Myocyte (in vitro differentiated cells): ENCODE data around the gene IMPG2. TPM values are rescaled to one million over a fixed set of nuclear protein-coding genes. Genes with fewer than 3 reads are reported as not detected.

Experiments
- DNase-seq: peaks from one replicate; pipeline ENCODE4 v3.0.0-alpha.2; 2012; ENCODE audit warnings: low read depth
- total RNA-seq: library from RNA; depleted of rRNA; stranded (reverse); fragments of >200 nt; gene quantifications from 2 replicates; pipeline ENCODE4 v1.2.3, GENCODE V29; 2014

The IMPG2 gene
- total RNA-seq, 1 donor from 2014 or later: 0.67 TPM

GRCh38 chr3:101243285-101244211 is 76.8 kb downstream of the IMPG2 start:
- DNase-seq: no peak

- DNase-seq: no peak
Observed at GRCh38 chr3:101240719-101241399, 79.5 kb downstream of the IMPG2 start.

GRCh38 chr3:101235048-101235447 is 85.3 kb downstream of the IMPG2 start:
- DNase-seq: no peak

- no peak for DNase-seq
Observed at GRCh38 chr3:101230618-101231017, 89.8 kb downstream of the IMPG2 start.

- DNase-seq: peak; percentile 9
Observed at GRCh38 chr3:101229681-101230080, 90.7 kb downstream of the IMPG2 start.

- no peak for DNase-seq
Observed at GRCh38 chr3:101228441-101228840, 91.9 kb downstream of the IMPG2 start.

- no peak for DNase-seq
Observed at GRCh38 chr3:101224739-101225138, 95.6 kb downstream of the IMPG2 start.

GRCh38 chr3:101223016-101223415 is 97.4 kb downstream of the IMPG2 start:
- no peak for DNase-seq

GRCh38 chr3:101219842-101220560 is 100.4 kb downstream of the IMPG2 start:
- no peak for DNase-seq

GRCh38 chr3:101217472-101218245 is 102.7 kb downstream of the IMPG2 start:
- no peak for DNase-seq

- no peak for DNase-seq
Observed at GRCh38 chr3:101216710-101217465, 103.5 kb downstream of the IMPG2 start.

GRCh38 chr3:101212730-101213129 is 107.6 kb downstream of the IMPG2 start:
- no peak for DNase-seq

GRCh38 chr3:101204246-101204645 is 116.1 kb downstream of the IMPG2 start:
- no peak for DNase-seq

GRCh38 chr3:101203411-101203810 is 117.0 kb downstream of the IMPG2 start:
- DNase-seq: no peak

- no peak for DNase-seq
Observed at GRCh38 chr3:101202640-101203039, 117.7 kb downstream of the IMPG2 start.

GRCh38 chr3:101200461-101200860 is 119.9 kb downstream of the IMPG2 start:
- DNase-seq: no peak

GRCh38 chr3:101195951-101196713 is 124.2 kb downstream of the IMPG2 start:
- peak; percentile 82 for DNase-seq

- DNase-seq: no peak
Observed at GRCh38 chr3:101194392-101194791, 126.0 kb downstream of the IMPG2 start.

GRCh38 chr3:101193957-101194356 is 126.4 kb downstream of the IMPG2 start:
- no peak for DNase-seq
